ENCODE data around the gene TMEM91. TPM values are rescaled to one million over a fixed set of nuclear protein-coding genes. Genes with fewer than 3 reads are reported as not detected.

TMEM91 gene
- total and polyA plus RNA-seq, 2 of the 13 experiments (the other 11 are each of a cell fraction or from before 2014, with no cell fraction given): 6.3 to 10.3 TPM

GRCh38 chr19:41422955-41423354 lies 46.6 kb downstream of the TMEM91 start:
- ChIA-PET CTCF (ENCODE audit: low intra/inter-chr PET ratio, low total read pairs) (no interaction called here), POLR2A (interaction anchor here (2.9 kb wide), 1 partner anchor 17 kb away, joined by 18 read pairs; the partner anchor contains the start of gene DMAC2)
- FAIRE-seq: no peak
- no peaks in the 10 kb centered on the region for H3K79me2 ChIP-seq (ENCODE audit: insufficient read depth, low read length)
- peaks cover 20 to 32% of the 10 kb centered on the region in 2 experiments; a peak in 4 of 5 replicates for H3K36me3 ChIP-seq (replicated peaks in 1 of 2; ENCODE audit: control insufficient read depth in 1 of 2, insufficient read depth in 2 of 2, low read length in 2 of 2)
- H4K20me1 ChIP-seq (ENCODE audit: insufficient read depth, low read length): no peaks in the 10 kb centered on the region
- intact Hi-C loops (cut with micrococcal nuclease; ENCODE audit: unreplicated experiment) (no loop called here), in situ Hi-C loops (cut with HindIII; ENCODE audit: extremely low pct_ligation_motif_present, low pct_unique_long_range_greater_than_20kb) (no loop called here)
- ATAC-seq: no peak
- no peaks in the 10 kb centered on the region for H3K27me3 ChIP-seq (ENCODE audit: control insufficient read depth in 1 of 2, insufficient read depth in 2 of 2, low read length in 2 of 2)
- no peak overlapping the region for H3K4me3 ChIP-seq (replicated peaks in 1 of 3; ENCODE audit: insufficient read depth in 1 of 3, low read depth in 2 of 3, low read length in 3 of 3)
- 97% methylated on average over 12 of the region's 12 CpGs for WGBS (ENCODE audit: low lambda C conversion rate)
- DNase-seq (ENCODE audit: low spot score): no peak
- no peak overlapping the region for H3K27ac ChIP-seq (ENCODE audit: extremely low read length, insufficient read depth, low read length)
- H2AFZ ChIP-seq (ENCODE audit: low read length): no peak overlapping the region
- H3K9me3 ChIP-seq (ENCODE audit: low read length): no peaks in the 10 kb centered on the region
- peaks cover 36% of the 10 kb centered on the region for H3K4me1 ChIP-seq (ENCODE audit: insufficient read depth, low read length)
- no peak overlapping the region for H3K4me2 ChIP-seq (ENCODE audit: low read depth, low read length)
- TF ChIP-seq ETV6 (CRISPR knock-in tag; conservative IDR thresholded peaks at IDR 0.05) (no peak), ZBTB38 (CRISPR knock-in tag; IDR thresholded peaks at IDR 0.05) (0 out of 2 replicates have a peak, but pooled peaks have one; percentile 2)
- no TSS peak for BruUV-seq (replicated peaks)
- H3K9ac ChIP-seq (ENCODE audit: insufficient read depth, low read depth, low read length): no peak overlapping the region

- in situ Hi-C loops (cut with HindIII; ENCODE audit: extremely low pct_ligation_motif_present, low pct_unique_long_range_greater_than_20kb): no loop called here
- Histone ChIP-seq H3K9ac (ENCODE audit: insufficient read depth, low read depth, low read length) (no peak overlapping the region), H3K27ac (ENCODE audit: extremely low read length, insufficient read depth, low read length) (no peak overlapping the region), H3K9me3 (ENCODE audit: low read length) (no peaks in the 10 kb centered on the region), H3K4me2 (ENCODE audit: low read depth, low read length) (peak overlapping the region; percentile 9; the same call in 1 of the 2 replicates), H3K27me3 (ENCODE audit: control insufficient read depth in 1 of 2, insufficient read depth in 2 of 2, low read length in 2 of 2) (no peaks in the 10 kb centered on the region), H3K4me1 (ENCODE audit: insufficient read depth, low read length) (peaks cover 43% of the 10 kb centered on the region), H2AFZ (ENCODE audit: low read length) (no peak overlapping the region), H3K79me2 (ENCODE audit: insufficient read depth, low read length) (no peaks in the 10 kb centered on the region), H3K4me3 (replicated peaks in 1 of 3; ENCODE audit: insufficient read depth in 1 of 3, low read depth in 2 of 3, low read length in 3 of 3) (no peak overlapping the region; a peak in 1 of 6 replicates), H4K20me1 (ENCODE audit: insufficient read depth, low read length) (no peaks in the 10 kb centered on the region), H3K36me3 (replicated peaks in 1 of 2; ENCODE audit: control insufficient read depth in 1 of 2, insufficient read depth in 2 of 2, low read length in 2 of 2) (peaks cover 16 to 21% of the 10 kb centered on the region in 2 experiments; a peak in 4 of 5 replicates)
- no peak for DNase-seq (ENCODE audit: low spot score)
- no peak for ATAC-seq
- BruUV-seq (replicated peaks): no TSS peak
- ChIA-PET CTCF (ENCODE audit: low intra/inter-chr PET ratio, low total read pairs) (no interaction called here), POLR2A (interaction anchor here (2.2 to 2.9 kb wide), 2 partner anchors 15 kb away, joined by 10 to 18 read pairs; partner anchors contain the start of gene DMAC2)
- intact Hi-C loops (cut with micrococcal nuclease; ENCODE audit: unreplicated experiment): no loop called here
- no peak for FAIRE-seq
- 89% methylated on average over 13 of the region's 21 CpGs for WGBS (ENCODE audit: low lambda C conversion rate)
- TF ChIP-seq GMEB2 (CRISPR knock-in tag; IDR thresholded peaks at IDR 0.05; ENCODE audit: low read depth): no peak
- TF ChIP-seq ZNF879 (CRISPR knock-in tag; IDR thresholded peaks at IDR 0.05): no peak
- no peak for TF ChIP-seq TCF12 (IDR thresholded peaks at IDR 0.05)
- no peak for TF ChIP-seq TCF12 (CRISPR knock-in tag; IDR thresholded peaks at IDR 0.05)
- TF ChIP-seq TEAD3 (CRISPR knock-in tag; optimal IDR thresholded peaks at IDR 0.05; ENCODE audit: borderline replicate concordance): peak; percentile 30
- no peak for TF ChIP-seq FUBP1 (CRISPR knock-in tag; IDR thresholded peaks at IDR 0.05; ENCODE audit: borderline replicate concordance)
- no peak for TF ChIP-seq ELF4 (CRISPR knock-in tag; IDR thresholded peaks at IDR 0.05; ENCODE audit: borderline replicate concordance)
- no peak for TF ChIP-seq ZIK1 (CRISPR knock-in tag; IDR thresholded peaks at IDR 0.05; ENCODE audit: borderline replicate concordance, low read depth)
- no peak for TF ChIP-seq SP1 (IDR thresholded peaks at IDR 0.05)
- no peak for TF ChIP-seq SP1 (CRISPR knock-in tag; IDR thresholded peaks at IDR 0.05)
Measured at GRCh38 chr19:41424335-41425173, 48.2 kb downstream of the TMEM91 start.

Measured in HepG2 (cell line).